WI38 (cell line): ENCODE data around the gene PRPSAP2.
"Not testable (repeated sequence)": the region's sequence is repeated elsewhere in the genome, so short reads cannot be mapped to it uniquely, and the experiment has no call there.

Experiments
- H3K4me3 ChIP-seq: 2 replicates; pipeline ENCODE4 v1.5.1; 2011; ENCODE audit warnings: low read depth, mild to moderate bottlenecking, control low read depth, low read length
- CTCF ChIP-seq: IDR thresholded peaks from 2 replicates; pipeline ENCODE4 v1.5.1; 2012; ENCODE audit warnings: low read depth, mild to moderate bottlenecking, control low read depth, low read length

The PRPSAP2 gene

GRCh38 chr17:18953231-18953728 is 95.3 kb downstream of the PRPSAP2 start:
- no peak overlapping the region for H3K4me3 ChIP-seq
- no peak for TF ChIP-seq CTCF

GRCh38 chr17:18954321-18954720 is 96.4 kb downstream of the PRPSAP2 start:
- TF ChIP-seq CTCF, result no peak
- no peak overlapping the region for H3K4me3 ChIP-seq

DNA sequence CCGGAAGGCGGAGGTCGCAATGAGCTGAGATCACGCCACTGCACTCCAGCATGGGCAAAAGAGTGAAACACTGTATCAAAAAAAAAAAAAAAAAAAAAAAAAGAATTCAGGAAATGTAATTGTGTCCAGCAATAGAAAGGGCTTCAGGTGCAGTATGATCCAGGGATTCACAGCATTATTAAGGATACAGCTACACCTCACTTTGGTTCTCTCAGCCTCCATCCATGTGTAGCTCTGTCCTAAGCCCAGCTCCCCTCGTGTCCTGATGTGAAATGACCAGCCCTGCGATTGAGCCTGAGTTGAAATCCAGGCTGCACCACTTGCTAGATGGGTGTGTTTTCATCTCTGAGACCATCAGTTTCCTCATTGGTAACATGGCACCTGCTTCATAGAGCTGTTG is 97.1 kb downstream of the PRPSAP2 start:
- no peak for TF ChIP-seq CTCF
- no peak overlapping the region for H3K4me3 ChIP-seq

- not testable (repeated sequence) for H3K4me3 ChIP-seq
Observed at GRCh38 chr17:18956021-18956420, 98.1 kb downstream of the PRPSAP2 start.

- TF ChIP-seq CTCF, result no peak
- H3K4me3 ChIP-seq, result no peak overlapping the region
Observed at GRCh38 chr17:18956581-18956980, 98.7 kb downstream of the PRPSAP2 start.

- no peak for TF ChIP-seq CTCF
- H3K4me3 ChIP-seq, result no peak overlapping the region
Observed at GRCh38 chr17:18957831-18958230, 99.9 kb downstream of the PRPSAP2 start.

GRCh38 chr17:18958611-18959010 is 100.7 kb downstream of the PRPSAP2 start:
- no peak overlapping the region for H3K4me3 ChIP-seq
- no peak for TF ChIP-seq CTCF

GRCh38 chr17:18959071-18959844 is 101.3 kb downstream of the PRPSAP2 start:
- no peak overlapping the region for H3K4me3 ChIP-seq
- TF ChIP-seq CTCF, result no peak
